Kidney (tissue), 14 donors: ENCODE results near the gene MAPK8. TPM values are rescaled to one million over a fixed set of nuclear protein-coding genes. Genes with fewer than 3 reads are reported as not detected.
A peak's percentile ranks its signal among the peaks of the same experiment; 100 is the strongest.

ENCODE experiments used
- DNase-seq, 5 donors: peaks; one replicate each; pipeline ENCODE4 v3.0.0-alpha.2; 2013 to 2020
- FAIRE-seq: peaks from 2 replicates; lab custom pipeline; 2012; peaks lifted over from hg19 to GRCh38; lab: Jason Lieb, UNC
- H3K27ac ChIP-seq, 2 donors: one replicate each; pipeline ENCODE4 v1.7.0; 2013; ENCODE audit warnings: low read depth in 2 of 2, low read length in 2 of 2, inconsistent platforms in 1 of 2
- H3K27me3 ChIP-seq: one replicate; pipeline ENCODE4 v1.7.1; 2013; ENCODE audit warnings: low read length, inconsistent platforms; ENCODE audit not compliant: control insufficient read depth, insufficient read depth
- H3K36me3 ChIP-seq, 3 donors: one replicate each; pipeline versions ENCODE4 v1.7.0 to v1.7.1; 2013; ENCODE audit warnings: low read length in 3 of 3, control low read depth in 1 of 3, inconsistent platforms in 1 of 3; ENCODE audit not compliant: insufficient read depth in 3 of 3, control insufficient read depth in 2 of 3
- H3K4me1 ChIP-seq, 3 donors: one replicate each; pipeline versions ENCODE4 v1.7.0 to v1.7.1; 2013; ENCODE audit warnings: low read length in 3 of 3, inconsistent platforms in 1 of 3, low read depth in 1 of 3; ENCODE audit not compliant: control insufficient read depth in 2 of 3, insufficient read depth in 2 of 3
- H3K4me3 ChIP-seq, 3 donors: one replicate each; pipeline versions ENCODE4 v1.7.0 to v1.8.1; 2013; ENCODE audit warnings: low read length in 3 of 3, control low read depth in 1 of 3, inconsistent platforms in 1 of 3
- H3K9ac ChIP-seq, 3 donors: one replicate each; pipeline versions ENCODE4 v1.7.0 to v1.7.1; 2013; ENCODE audit warnings: low read length in 3 of 3, control low read depth in 1 of 3, inconsistent platforms in 1 of 3
- H3K9me3 ChIP-seq, 3 donors: one replicate each; pipeline versions ENCODE4 v1.7.0 to v1.7.1; 2013; ENCODE audit warnings: low read length in 3 of 3, control low read depth in 1 of 3, inconsistent platforms in 1 of 3; ENCODE audit not compliant: control insufficient read depth in 2 of 3, insufficient read depth in 1 of 3
- CTCF ChIP-seq: IDR thresholded peaks from 3 replicates; pipeline ENCODE4 v1.5.1; 2012; ENCODE audit warnings: mild to moderate bottlenecking, moderate library complexity, borderline replicate concordance; ENCODE audit not compliant: insufficient read depth; ENCODE audit errors: extremely low read depth
- intact Hi-C: fragments of 100-400 bp; cut with DNase I; formaldehyde crosslinking; loops from one replicate; pipeline ENCODE4 v1.11.1; 2022
- polyA plus RNA-seq: library from polyadenylated mRNA; stranded (reverse); fragments of 350-450 nt; fragmentation: Illumina TruSeq; extraction: RNeasy Lipid Tissue Mini Kit (QIAGEN cat#74804); gene quantifications from one replicate; pipeline ENCODE4 v1.2.3, GENCODE V29; 2014; ENCODE audit warnings: low read depth, low replicate concordance; ENCODE audit not compliant: insufficient read depth
- total RNA-seq: library from RNA; stranded (reverse); fragmentation: NEBNext Ultra II Directional; extraction: Animal tissue kit (Norgen Biotek cat#: 25700); gene quantifications from one replicate; pipeline ENCODE4 v1.2.1, GENCODE V29; 2021
- donor health status: control.
- donor health status: control.
- donor health status: control.
- donor health status: control.
- donor health status: control.
- donor health status: DM: yes; HTN: yes; CAD: no.
- donor health status: Normal renal cell carcinoma (clear cell type).

MAPK8 gene
- total and polyA plus RNA-seq, 2 donors from 2014 or later, result 17.0 to 36.7 TPM

- H3K4me3 ChIP-seq, result no peak overlapping the region
- H3K9me3 ChIP-seq, result no peaks in the 10 kb centered on the region
- FAIRE-seq, result no peak
- no peak for DNase-seq
- H3K9ac ChIP-seq, result no peak overlapping the region
- no peaks in the 10 kb centered on the region for H3K27me3 ChIP-seq
- H3K36me3 ChIP-seq, result no peaks in the 10 kb centered on the region
- no peak for TF ChIP-seq CTCF
- H3K27ac ChIP-seq, result no peak overlapping the region
- intact Hi-C loops, result no loop called here
- peaks cover 0 to 2% (median 0%) of the 10 kb centered on the region in 3 donors for H3K4me1 ChIP-seq
Measured at GRCh38 chr10:48472501-48473069, 166.1 kb downstream of the MAPK8 start.

- intact Hi-C loops, result no loop called here
- no peak for FAIRE-seq
Measured at GRCh38 chr10:48473704-48474103, 167.2 kb downstream of the MAPK8 start.

GRCh38 chr10:48474765-48475365 is 168.4 kb downstream of the MAPK8 start:
- TF ChIP-seq CTCF, result no peak
- FAIRE-seq (no peak), DNase-seq (no peak)
- Histone ChIP-seq H3K27ac (no peak overlapping the region), H3K9ac (no peak overlapping the region), H3K9me3 (no peaks in the 10 kb centered on the region), H3K4me1 (no peaks in the 10 kb centered on the region), H3K36me3 (no peaks in the 10 kb centered on the region), H3K27me3 (no peaks in the 10 kb centered on the region), H3K4me3 (no peak overlapping the region)
- intact Hi-C loops, result no loop called here

More at GRCh38 chr10:48473704-48474103, 167.2 kb downstream of the MAPK8 start:
- no peak for TF ChIP-seq CTCF
- peak in 1 of 5 donors; percentile 3 for DNase-seq
- H3K4me1 ChIP-seq, result peaks cover 0 to 2% (median 0%) of the 10 kb centered on the region in 3 donors
- H3K27me3 ChIP-seq, result no peaks in the 10 kb centered on the region
- no peaks in the 10 kb centered on the region for H3K36me3 ChIP-seq
- no peak overlapping the region for H3K27ac ChIP-seq
- H3K9ac ChIP-seq, result no peak overlapping the region
- no peak overlapping the region for H3K4me3 ChIP-seq
- H3K9me3 ChIP-seq, result no peaks in the 10 kb centered on the region
